ENCODE results near the gene FLYWCH2.

FLYWCH2 gene

GRCh38 chr16:2882650-2883457 is at the start of gene FLYWCH2:
FLYWCH2 (plus strand) TSS chr16:2883215; CDS start chr16:2896450, 13,235 bp downstream.
- peak; percentile 89 for DNase-seq (ENCODE audit: low spot score)

GRCh38 chr16:2833776-2834175 is 49.2 kb upstream of the FLYWCH2 start:
- DNase-seq (ENCODE audit: low spot score), result no peak

- no peak for DNase-seq (ENCODE audit: low spot score)
Observed at GRCh38 chr16:2834968-2835367, 48.0 kb upstream of the FLYWCH2 start.

GRCh38 chr16:2835638-2836493 is 47.1 kb upstream of the FLYWCH2 start:
- no peak for DNase-seq (ENCODE audit: low spot score)

GRCh38 chr16:2836646-2837508 is 46.1 kb upstream of the FLYWCH2 start:
- no peak for DNase-seq (ENCODE audit: low spot score)

GRCh38 chr16:2838928-2839327 is 44.1 kb upstream of the FLYWCH2 start:
- DNase-seq (ENCODE audit: low spot score), result peak; percentile 74

- DNase-seq (ENCODE audit: low spot score), result no peak
Observed at GRCh38 chr16:2839650-2840450, 43.2 kb upstream of the FLYWCH2 start.

- no peak for DNase-seq (ENCODE audit: low spot score)
Observed at GRCh38 chr16:2840914-2841313, 42.1 kb upstream of the FLYWCH2 start.

- no peak for DNase-seq (ENCODE audit: low spot score)
Observed at GRCh38 chr16:2841606-2842339, 41.2 kb upstream of the FLYWCH2 start.

- no peak for DNase-seq (ENCODE audit: low spot score)
Observed at GRCh38 chr16:2842340-2843000, 40.5 kb upstream of the FLYWCH2 start.

- DNase-seq (ENCODE audit: low spot score), result no peak
Observed at GRCh38 chr16:2843526-2843925, 39.5 kb upstream of the FLYWCH2 start.

- no peak for DNase-seq (ENCODE audit: low spot score)
Observed at GRCh38 chr16:2845116-2845515, 37.9 kb upstream of the FLYWCH2 start.

GRCh38 chr16:2846511-2847310 is 36.3 kb upstream of the FLYWCH2 start:
- no peak for DNase-seq (ENCODE audit: low spot score)

- no peak for DNase-seq (ENCODE audit: low spot score)
Observed at GRCh38 chr16:2848933-2849725, 33.9 kb upstream of the FLYWCH2 start.

GRCh38 chr16:2852003-2852730 is 30.8 kb upstream of the FLYWCH2 start:
- DNase-seq (ENCODE audit: low spot score), result no peak

GRCh38 chr16:2852731-2853507 is 30.1 kb upstream of the FLYWCH2 start:
- no peak for DNase-seq (ENCODE audit: low spot score)

GRCh38 chr16:2853531-2854073 is 29.4 kb upstream of the FLYWCH2 start:
- no peak for DNase-seq (ENCODE audit: low spot score)
